RKO (cell line): ENCODE measurements around the gene TMEM163.
"Not testable (repeated sequence)": the region's sequence is repeated elsewhere in the genome, so short reads cannot be mapped to it uniquely, and the experiment has no call there.

Experiments
- DNase-seq: peaks from one replicate; pipeline ENCODE4 v3.0.0-alpha.2; 2016; ENCODE audit warnings: low spot score

The TMEM163 gene

DNA sequence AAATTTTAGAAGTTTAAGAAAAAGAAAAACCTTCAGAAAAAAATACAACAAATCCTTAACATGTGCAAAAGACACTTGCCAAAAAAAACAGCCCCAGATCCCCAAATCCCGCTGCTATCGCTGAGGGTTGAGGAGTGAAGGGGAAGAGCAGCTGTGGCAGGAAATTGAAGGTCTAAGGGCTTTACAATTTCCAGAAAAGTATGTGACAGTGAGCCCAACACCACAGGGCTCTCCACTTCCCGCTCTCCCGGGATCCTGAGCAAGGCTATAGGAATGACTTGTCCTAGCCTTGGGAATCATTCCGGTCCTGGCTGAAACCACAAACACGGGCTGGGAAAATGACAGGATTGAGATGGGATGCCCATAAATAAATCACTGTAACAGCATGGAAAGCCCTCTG, 191.4 kb downstream of the TMEM163 start:
- DNase-seq, result no peak

GRCh38 chr2:134522496-134523455, 196.0 kb downstream of the TMEM163 start:
- DNase-seq, result no peak

DNA sequence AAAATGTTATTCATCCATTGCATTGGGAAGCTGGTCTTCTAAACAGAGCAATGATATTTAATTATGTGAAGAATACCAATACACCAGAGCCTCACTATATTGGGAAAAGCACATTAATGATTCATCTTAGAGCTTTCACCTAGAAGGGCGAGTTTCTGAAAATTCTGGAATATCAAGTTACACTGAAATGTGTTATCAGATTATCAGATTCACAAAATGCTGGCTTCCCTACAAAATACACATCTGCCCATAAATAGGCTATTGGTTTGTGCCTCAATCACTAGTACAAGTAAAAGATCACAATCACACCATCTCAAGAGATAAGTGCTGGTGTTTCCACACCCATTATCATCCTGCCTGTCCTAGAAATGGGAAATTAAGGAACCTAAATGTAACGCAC, 200.7 kb downstream of the TMEM163 start:
- no peak for DNase-seq

GRCh38 chr2:134515137-134515536, 203.7 kb downstream of the TMEM163 start:
- DNase-seq, result no peak

GRCh38 chr2:134513465-134513804, 205.4 kb downstream of the TMEM163 start:
- DNase-seq, result no peak

- no peak for DNase-seq
Observed at GRCh38 chr2:134512734-134513464, 205.9 kb downstream of the TMEM163 start.

GRCh38 chr2:134508391-134508790, 210.4 kb downstream of the TMEM163 start:
- DNase-seq, result no peak

DNA sequence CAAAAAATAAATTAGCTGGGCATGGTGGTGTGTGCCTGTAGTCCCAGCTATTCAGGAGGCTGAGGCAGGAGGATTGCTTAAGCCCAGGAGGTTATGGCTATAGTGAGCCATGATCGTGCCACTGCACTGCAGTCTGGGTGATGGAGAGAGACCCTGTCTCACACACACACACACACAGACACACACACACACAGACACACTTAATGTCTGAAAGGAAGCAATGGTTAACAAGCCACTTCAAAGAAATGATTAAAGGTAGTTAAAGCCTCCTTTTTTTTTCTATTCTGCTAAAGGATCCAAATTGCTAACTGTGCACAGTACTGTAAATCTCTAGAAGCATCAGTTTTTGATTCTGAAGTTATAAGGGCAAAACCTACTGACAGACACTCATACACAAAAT, 211.1 kb downstream of the TMEM163 start:
- DNase-seq, result no peak

DNA sequence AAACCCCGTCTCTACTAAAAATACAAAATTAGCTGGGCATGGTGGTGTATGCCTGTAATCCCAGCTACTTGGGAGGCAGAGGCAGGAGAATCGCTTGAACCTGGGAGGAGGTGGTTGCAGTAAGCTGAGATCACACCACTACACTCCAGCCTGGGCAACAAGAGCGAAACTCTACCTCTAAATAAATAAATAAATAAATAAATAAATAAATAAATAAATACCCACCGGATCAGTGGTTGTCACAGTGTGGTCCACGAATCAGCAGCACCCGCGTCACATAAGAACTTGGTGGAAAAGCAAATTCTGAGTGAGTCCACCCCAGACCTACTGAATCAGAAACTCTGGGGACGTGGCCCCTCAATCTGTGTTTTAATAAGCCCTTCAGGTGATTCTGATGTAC, 211.6 kb downstream of the TMEM163 start:
- not testable (repeated sequence) for DNase-seq

DNA sequence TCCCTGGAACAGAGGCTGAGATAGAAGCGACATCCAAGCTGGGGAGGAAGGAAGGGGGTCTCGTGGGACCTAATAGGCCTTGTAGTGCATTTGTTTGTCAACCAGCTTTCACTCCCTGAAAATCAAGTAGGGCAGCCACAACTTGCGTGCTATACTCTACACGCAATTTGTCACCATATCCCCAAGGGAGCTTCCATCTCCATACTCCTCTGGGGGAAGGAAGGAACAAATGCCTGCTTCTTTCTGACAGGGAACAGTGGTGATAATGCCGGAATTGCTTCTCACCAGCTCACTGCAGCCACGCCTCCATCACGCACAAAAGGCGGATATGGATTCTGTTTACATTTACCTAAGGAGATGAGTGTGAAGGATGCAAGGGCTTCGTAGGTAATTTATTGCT, 213.4 kb downstream of the TMEM163 start:
- DNase-seq, result no peak

GRCh38 chr2:134504586-134505336, 214.0 kb downstream of the TMEM163 start:
- no peak for DNase-seq

DNA sequence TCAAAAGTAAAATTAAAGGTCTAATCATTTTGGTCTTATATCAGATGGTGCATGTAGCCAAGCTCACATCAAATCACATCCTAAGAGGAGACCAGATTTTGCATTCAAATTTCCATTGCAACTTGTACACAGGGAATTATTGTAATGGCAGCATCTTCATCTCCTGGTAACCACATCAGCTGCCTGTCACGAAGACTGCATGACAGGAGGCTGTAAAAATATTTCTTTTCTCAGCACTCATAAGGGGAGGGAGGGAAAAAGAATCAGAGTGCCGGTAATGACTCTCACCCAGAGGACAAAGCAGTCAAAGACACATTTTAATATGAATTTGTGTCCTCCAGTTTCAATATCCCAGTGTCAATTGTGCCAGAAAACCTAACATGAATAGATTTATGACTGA, 216.7 kb downstream of the TMEM163 start:
- DNase-seq, result no peak

- no peak for DNase-seq
Observed at GRCh38 chr2:134501476-134502091, 217.2 kb downstream of the TMEM163 start.

- DNase-seq, result no peak
Observed at GRCh38 chr2:134500211-134500935, 218.4 kb downstream of the TMEM163 start.

DNA sequence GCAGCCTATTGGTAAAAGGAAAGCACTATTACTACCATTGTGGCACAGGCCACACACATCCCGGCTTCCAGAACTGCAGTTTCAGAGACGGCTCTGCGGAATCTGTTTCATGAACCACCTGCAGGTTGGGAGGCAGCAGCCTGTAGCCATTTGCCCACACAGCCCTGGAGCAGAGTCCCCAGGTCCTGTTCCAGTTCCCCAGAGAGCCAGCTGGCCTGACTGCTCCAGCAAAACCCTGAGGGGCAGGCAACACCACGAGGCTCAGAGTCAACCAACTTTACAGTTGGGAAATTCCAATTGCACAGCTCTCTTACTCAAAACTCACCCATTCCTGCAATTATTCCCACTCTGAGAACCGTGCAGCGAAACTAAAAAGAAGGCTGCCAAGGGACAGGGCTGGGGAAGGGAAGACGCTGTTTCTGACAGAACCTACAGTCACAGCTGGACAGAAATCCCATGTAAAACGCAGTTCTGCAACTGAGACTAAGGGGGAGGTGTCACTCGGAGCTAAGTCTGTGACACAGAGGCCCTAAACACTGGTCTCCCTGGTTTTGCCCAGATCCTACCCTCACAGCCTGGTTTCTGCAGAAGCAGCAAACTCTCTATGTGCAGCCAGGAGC, 219.4 kb downstream of the TMEM163 start:
- no peak for DNase-seq

- no peak for DNase-seq
Observed at GRCh38 chr2:134498654-134499053, 220.1 kb downstream of the TMEM163 start.

DNA sequence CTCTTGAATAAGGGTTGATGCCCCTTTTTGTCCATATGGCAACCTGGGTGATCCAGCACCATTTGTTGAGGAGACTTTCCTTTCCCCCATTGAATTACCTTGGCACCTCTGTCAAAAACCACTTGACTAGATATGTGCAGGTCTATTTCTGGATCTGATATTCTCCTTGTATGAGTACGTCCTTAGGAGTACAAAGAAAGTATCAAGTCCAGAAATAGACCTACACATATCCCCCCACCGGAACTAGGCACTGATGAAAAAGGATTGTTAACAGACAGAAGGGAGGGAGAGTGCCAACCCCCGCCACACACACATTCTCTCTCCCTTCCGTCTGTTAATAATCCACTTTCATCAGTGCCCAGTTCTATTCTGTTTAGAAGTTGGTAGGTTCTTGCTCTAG, 225.0 kb downstream of the TMEM163 start:
- no peak for DNase-seq

DNA sequence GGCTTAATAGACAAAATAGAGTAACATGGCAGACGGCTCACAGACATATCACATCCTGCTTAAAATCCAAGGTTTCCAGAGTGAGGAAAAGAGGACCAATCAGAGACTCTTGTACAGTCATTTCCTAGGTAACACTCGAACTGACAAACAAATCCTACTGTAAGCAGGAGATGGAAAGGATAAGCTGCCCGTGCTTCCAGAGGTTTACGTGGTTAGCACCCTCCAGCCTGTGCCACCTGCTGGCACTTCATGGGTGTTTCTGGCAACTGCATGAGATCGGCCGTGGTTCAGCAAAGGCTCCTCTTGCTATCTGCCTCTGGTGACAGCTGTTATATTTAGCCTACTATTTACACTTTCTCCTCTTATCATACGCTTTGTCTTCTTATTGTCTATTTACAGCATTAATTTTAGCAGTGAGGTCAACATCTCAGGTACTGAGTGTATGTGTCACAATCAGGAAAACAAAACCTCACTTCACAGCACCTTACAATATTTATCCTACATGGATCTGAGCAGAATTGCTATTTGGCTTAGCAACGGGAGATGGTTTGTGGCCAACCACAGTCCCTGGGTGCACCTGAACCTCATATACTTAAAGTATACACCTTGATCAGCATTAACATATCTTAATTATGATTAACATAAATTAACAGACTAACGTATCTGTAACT, 226.9 kb downstream of the TMEM163 start:
- peak; percentile 0 for DNase-seq

DNA sequence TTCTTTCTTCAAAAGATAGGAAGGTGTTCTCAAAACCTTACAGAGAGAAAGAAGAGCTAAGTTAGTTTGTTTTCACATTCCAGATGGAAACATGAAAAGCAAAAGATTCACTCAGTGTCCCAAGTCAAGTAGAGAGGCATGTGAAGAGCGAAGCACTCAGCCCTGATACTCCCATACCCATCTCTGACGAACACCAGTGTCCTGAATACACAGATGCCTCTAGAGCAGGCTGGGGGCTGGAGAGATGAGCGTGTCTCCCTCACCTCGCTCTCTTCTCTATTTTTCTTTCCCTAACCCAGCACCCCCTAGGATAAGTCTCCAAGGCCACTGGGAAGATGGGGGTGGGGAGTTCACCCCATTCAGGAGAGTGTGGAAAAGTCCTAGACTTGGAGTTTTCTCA, 227.8 kb downstream of the TMEM163 start:
- no peak for DNase-seq

- DNase-seq, result no peak
Observed at GRCh38 chr2:134490559-134490958, 228.2 kb downstream of the TMEM163 start.
